Measurements from ENCODE around the gene PRM3.

The PRM3 gene

GRCh38 chr16:11258553-11259492, 14.6 kb downstream of the PRM3 start:
- DNase-seq = peak; percentile 49 to 83

DNA sequence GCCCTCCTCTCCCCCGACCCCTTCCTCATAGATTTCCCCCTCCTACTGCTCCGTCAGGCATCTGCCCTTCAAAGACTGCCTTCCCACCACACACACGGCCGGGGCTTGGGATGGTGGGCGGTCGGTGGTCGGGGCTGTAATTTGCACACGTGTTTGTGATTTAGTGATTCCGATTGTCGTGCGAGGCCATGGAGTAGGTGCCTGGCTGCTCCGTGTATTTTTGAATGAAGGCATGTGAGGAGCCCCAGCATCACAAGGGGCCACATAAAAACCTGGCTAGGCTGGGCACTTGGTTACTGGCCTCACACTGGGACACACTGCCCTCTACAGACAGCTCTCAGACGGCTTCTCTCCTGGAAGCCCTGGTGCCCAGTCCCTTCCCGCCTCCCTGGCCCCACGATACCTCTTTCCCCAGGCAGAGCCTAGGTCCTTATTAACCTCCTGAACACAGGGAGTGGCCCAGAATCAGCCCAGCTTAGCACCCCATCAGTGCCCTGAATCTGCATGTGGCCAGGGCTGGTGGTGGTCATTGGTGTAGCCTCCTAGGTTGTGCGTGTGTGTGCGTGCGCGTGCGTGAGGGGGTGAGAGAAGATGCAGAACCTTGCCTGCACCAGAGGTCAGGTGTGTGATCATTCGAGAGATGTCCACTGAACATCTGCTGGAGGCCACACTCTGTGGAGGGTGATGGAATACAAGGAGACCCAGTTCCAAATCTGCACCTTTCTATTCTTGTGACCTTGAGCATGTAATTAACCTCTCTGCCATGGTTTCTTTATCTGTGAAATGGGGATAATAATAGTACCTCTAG, 16.1 kb downstream of the PRM3 start:
- DNase-seq = peak; percentile 72 to 77

GRCh38 chr16:11256661-11257130, 16.7 kb downstream of the PRM3 start:
- peak; percentile 46 to 54 for DNase-seq

DNA sequence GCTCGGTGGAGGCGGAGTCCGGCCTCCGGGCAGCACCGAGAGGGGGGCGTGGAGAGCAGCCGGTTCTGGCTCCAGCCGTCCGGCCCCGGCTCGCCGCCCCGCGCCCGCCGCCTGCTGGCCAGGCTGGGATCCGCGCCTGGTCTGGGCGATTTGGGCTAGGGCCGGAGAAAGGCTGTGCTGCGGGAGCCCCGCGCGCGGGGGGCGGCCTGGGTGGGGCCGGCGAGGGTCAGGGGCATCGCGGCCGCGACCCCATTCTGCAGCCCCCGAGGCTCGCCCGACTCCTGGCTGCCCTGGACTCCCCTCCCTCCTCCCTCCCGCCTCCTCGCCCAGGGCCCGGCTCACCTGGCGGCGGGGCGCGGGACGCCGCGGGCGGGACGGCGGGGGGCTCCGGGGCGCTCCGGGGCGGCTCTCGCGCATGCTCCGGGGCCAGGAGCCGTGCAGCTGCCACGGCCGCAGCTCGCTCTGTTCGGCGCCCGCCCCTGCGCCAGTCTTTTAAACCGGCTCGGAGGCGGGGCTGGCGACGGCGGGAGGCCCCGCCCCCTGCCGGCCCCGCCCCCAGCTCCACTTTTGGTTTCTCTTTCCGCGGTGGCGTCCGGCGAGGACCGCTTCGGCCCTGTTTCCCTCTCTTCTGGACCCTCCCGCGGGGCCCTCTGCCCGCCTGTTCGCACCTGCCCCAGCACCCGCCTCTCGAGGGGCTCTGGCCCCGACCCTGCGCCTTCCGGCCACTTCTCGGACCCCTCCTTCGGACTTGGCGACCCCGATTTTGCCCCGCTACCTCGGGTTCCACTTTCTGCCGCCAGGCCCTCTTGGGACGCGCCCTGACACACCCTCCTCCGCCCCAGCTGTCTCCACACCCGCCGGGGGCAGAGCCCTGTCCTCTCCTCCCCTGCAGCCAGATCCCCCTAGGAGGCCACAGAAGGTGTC, 17.4 kb downstream of the PRM3 start, which contains the start of gene SOCS1:
Gene SOCS1, minus strand, starts transcription at position 468 of the 924 bp plus-strand sequence. CDS start 726 bp downstream, outside the sequence.
- peak; percentile 86 to 93 for DNase-seq

DNA sequence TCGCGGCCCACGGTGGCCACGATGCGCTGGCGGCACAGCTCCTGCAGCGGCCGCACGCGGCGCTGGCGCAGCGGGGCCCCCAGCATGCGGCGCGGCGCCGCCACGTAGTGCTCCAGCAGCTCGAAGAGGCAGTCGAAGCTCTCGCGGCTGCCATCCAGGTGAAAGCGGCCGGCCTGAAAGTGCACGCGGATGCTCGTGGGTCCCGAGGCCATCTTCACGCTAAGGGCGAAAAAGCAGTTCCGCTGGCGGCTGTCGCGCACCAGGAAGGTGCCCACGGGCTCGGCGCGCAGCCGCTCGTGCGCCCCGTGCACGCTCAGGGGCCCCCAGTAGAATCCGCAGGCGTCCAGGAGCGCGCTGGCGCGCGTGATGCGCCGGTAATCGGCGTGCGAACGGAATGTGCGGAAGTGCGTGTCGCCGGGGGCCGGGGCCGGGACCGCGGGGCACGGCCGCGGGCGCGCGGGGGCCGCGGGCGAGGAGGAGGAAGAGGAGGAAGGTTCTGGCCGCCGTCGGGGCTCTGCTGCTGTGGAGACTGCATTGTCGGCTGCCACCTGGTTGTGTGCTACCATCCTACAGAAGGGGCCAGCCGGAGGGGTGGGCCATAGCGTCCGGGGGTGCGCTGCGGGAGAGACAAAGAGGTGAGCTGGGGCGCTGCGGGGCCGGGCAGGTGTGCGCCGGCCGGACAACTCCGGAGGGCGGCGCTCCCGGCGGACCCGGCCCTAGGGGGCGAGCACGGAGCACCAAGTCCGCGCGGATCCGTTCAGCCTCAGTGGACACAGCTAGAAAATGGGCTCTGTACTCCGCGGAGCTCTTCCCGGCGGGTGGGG, 18.3 kb downstream of the PRM3 start:
- DNase-seq = peak; percentile 67 to 71

GRCh38 chr16:11253995-11254912, 19.2 kb downstream of the PRM3 start:
- peak in 1 of 2 donors; percentile 39 for DNase-seq

GRCh38 chr16:11253009-11253994, 20.1 kb downstream of the PRM3 start:
- peak; percentile 57 to 77 for DNase-seq

GRCh38 chr16:11252482-11252931, 20.9 kb downstream of the PRM3 start:
- peak in 1 of 2 donors; percentile 36 for DNase-seq

DNA sequence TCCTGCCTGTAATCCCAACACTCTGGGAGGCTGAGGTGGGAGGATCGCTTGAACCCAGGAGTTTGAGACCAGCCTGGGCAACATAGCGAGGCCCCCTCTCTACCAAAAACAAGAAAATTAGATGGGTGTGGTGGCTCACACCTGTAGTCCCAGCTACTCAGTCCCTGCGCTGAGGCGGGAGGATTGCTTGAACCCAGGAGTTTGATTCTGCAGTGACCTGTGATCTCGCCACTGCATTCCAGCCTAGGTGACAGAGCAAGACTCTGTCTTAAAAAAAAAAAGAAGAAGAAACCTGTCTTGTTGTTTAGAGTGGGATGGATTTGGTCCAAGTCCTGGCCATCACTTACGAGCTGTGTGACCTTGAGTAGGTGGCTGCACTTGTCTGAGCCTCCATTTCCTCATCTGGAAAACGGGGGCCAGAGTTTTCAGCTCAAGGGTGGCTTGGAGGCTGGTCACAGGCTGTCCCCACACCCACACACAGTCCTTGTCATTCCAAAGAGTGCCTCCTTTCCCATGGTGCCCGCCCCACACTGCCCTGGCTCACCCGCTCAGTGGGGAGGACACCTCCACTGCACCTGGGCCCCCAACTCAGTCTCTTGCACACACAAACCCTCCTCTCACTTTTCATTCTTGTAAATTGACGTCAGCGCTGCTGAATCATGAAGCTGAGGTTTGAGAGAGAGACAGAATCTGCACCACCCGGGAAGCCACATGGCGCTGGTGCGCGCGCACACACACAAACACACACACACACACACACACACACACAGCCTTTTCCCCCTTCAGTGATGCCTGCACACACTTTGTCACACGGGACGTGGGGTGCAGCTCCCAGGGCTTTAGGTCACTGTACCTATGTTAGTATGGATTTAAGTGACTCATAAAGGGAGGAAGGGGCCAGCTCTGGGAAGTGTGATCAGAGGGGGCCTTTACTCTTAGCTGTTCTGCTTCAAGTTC, 21.6 kb downstream of the PRM3 start:
- DNase-seq = peak; percentile 83 to 88

- peak in 1 of 2 donors; percentile 36 for DNase-seq
These were observed 22.5 kb downstream of the PRM3 start for GRCh38 chr16:11250786-11251524.

- peak in 1 of 2 donors; percentile 26 for DNase-seq
These were observed 23.2 kb downstream of the PRM3 start for GRCh38 chr16:11250091-11250785.

DNA sequence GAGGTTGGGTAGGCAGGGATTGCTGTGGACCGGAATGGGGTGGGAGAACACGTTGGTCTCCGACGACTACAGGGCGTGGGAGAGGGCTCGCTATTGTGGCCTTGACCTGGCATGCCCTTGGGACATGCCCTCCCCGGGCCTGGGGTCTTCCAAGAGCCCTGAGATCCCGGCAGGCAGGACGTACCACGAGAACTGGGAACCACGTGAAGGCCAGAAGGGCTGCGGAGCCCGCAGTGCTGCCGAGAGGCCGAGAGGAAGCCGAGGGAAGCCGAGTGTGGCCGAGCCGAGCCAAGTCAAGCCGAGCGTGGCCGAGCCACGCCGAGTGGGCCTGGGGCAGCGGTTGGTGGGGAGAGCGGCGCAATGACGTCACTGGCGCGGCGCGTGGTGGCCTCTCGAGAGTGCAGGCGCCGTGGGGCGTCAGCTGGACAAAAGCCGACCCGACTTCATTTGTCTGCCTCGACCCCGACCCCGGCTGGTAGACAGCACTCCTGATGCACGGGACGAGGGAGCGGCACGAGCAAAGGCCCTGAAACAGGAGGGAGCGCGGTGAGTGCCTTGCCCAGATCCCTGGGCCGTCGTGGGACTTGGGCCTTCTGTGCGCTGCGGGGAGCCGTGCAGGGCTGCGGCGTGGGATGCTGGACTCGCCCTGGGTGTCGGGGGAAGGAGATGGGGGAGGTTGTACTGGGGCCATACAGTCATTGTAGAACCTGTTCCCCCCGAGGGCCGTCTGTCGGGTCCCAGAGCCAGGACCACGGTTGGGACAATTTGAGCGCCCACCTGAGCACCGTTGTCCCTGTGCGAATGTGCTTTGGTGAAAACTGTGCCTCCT, 24.0 kb downstream of the PRM3 start:
- DNase-seq = peak in 1 of 2 donors; percentile 23

DNA sequence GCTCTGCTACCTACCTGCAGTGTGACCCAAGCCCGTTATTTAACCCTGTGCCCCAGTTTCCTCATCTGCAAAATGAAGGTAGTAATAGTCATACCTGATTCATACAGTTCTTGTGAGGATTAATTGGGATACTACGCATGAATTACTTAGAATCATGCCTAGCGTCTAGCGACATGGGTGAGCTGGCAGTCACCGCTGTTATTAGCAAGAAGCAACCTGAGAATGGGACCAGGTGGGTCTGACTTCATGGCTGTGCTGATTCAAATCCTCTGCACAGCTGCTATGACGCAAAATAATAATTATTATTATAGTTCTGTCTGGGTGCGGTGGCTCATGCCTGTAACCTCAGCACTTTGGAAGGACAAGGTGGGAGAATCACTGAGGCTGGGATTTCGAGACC, 25.3 kb downstream of the PRM3 start:
- no peak for DNase-seq

GRCh38 chr16:11245988-11246387, 27.4 kb downstream of the PRM3 start:
- no peak for DNase-seq

DNA sequence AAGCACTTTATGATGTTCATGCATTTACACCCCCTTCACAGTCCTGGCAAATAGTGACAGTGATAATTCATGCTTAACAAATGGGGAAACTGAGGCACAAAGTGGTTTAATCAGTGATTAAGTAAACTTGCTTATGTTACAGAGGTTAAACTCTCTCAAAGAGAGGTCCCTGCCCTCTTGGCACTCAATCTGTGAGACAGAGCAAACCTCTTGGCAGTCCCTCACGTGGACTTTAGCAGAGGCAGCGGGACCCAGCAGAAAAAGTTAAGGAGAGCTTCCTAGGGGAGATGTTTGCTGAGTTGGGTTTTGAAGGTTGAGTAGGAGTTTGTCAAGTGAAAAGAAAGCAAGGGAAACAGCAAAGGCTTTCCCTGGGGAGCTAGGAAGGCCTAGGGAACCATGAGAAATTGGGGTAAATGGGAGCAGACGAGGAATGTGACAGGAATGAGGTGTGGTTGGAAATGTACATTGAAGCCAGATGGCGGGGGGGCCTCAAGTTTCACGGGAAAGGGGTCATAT, 28.1 kb downstream of the PRM3 start:
- no peak for DNase-seq
